ENCODE data around the gene KCNAB3.

DNA sequence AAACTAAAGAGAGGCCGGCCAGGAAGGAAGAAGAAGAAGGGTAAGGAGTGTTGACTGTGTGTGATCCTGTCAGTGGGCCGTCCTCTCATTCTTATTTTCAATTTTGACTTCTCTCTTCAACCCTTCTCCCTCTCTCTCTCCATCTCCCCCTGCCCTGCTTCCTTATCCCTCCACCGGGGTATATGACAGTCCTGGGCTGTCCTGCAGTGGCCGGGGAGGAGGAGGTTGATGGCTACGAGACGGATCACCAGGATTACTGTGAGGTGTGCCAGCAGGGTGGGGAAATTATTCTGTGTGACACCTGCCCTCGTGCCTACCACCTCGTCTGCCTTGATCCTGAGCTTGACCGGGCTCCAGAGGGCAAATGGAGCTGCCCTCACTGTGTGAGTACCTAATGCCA lies 35.4 kb downstream of the KCNAB3 start:
- no peak for TF ChIP-seq POLR2A (IDR thresholded peaks at IDR 0.05)
- TF ChIP-seq, protein P1, sequence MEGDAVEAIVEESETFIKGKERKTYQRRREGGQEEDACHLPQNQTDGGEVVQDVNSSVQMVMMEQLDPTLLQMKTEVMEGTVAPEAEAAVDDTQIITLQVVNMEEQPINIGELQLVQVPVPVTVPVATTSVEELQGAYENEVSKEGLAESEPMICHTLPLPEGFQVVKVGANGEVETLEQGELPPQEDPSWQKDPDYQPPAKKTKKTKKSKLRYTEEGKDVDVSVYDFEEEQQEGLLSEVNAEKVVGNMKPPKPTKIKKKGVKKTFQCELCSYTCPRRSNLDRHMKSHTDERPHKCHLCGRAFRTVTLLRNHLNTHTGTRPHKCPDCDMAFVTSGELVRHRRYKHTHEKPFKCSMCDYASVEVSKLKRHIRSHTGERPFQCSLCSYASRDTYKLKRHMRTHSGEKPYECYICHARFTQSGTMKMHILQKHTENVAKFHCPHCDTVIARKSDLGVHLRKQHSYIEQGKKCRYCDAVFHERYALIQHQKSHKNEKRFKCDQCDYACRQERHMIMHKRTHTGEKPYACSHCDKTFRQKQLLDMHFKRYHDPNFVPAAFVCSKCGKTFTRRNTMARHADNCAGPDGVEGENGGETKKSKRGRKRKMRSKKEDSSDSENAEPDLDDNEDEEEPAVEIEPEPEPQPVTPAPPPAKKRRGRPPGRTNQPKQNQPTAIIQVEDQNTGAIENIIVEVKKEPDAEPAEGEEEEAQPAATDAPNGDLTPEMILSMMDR (IDR thresholded peaks at IDR 0.05) = no peak
